ENCODE results near the gene MAPKAP1.

Gene MAPKAP1

GRCh38 chr9:125442452-125442851, 264.6 kb downstream of the MAPKAP1 start:
- no peak for DNase-seq

GRCh38 chr9:125440411-125440810, 266.6 kb downstream of the MAPKAP1 start:
- no peak for DNase-seq

- no peak for DNase-seq
These were observed 267.4 kb downstream of the MAPKAP1 start for GRCh38 chr9:125439434-125440272.

GRCh38 chr9:125438506-125439433, 268.2 kb downstream of the MAPKAP1 start:
- DNase-seq, result no peak

- no peak for DNase-seq
These were observed 269.2 kb downstream of the MAPKAP1 start for GRCh38 chr9:125437771-125438221.

- no peak for DNase-seq
These were observed 270.2 kb downstream of the MAPKAP1 start for GRCh38 chr9:125436613-125437443.

GRCh38 chr9:125435776-125436612, 271.0 kb downstream of the MAPKAP1 start:
- DNase-seq, result no peak

- DNase-seq, result no peak
These were observed 271.8 kb downstream of the MAPKAP1 start for GRCh38 chr9:125434986-125435775.

- DNase-seq, result no peak
These were observed 273.5 kb downstream of the MAPKAP1 start for GRCh38 chr9:125433461-125434011.

GRCh38 chr9:125432715-125433385, 274.2 kb downstream of the MAPKAP1 start:
- DNase-seq, result no peak

- no peak for DNase-seq
These were observed 275.2 kb downstream of the MAPKAP1 start for GRCh38 chr9:125431741-125432271.

- no peak for DNase-seq
These were observed 276.0 kb downstream of the MAPKAP1 start for GRCh38 chr9:125431012-125431305.

- DNase-seq, result no peak
These were observed 276.6 kb downstream of the MAPKAP1 start for GRCh38 chr9:125430161-125431011.

- DNase-seq, result no peak
These were observed 277.4 kb downstream of the MAPKAP1 start for GRCh38 chr9:125429476-125430160.

GRCh38 chr9:125428902-125429467, 278.0 kb downstream of the MAPKAP1 start:
- DNase-seq, result no peak

- DNase-seq, result no peak
These were observed 278.7 kb downstream of the MAPKAP1 start for GRCh38 chr9:125428060-125428901.

GRCh38 chr9:125427556-125427955, 279.5 kb downstream of the MAPKAP1 start:
- DNase-seq, result no peak
